HFFc6 (cell line): ENCODE measurements around the gene CDC42BPA. TPM values are rescaled to one million over a fixed set of nuclear protein-coding genes. Genes with fewer than 3 reads are reported as not detected.

Source experiments
- DNase-seq: peaks from one replicate; pipeline ENCODE4 v3.0.0-alpha.2; 2018
- H3K27ac Mint-ChIP-seq: 2 replicates; pipeline ENCODE4 v1.8.0; 2020; ENCODE audit warnings: mild to moderate bottlenecking, mixed read lengths
- H3K27me3 Mint-ChIP-seq: 2 replicates; pipeline ENCODE4 v1.8.0; 2021; ENCODE audit warnings: mild to moderate bottlenecking, moderate library complexity, mixed read lengths; ENCODE audit not compliant: insufficient read depth
- H3K36me3 Mint-ChIP-seq: 2 replicates; pipeline ENCODE4 v1.8.0; 2021; ENCODE audit warnings: low read depth, mixed read lengths
- H3K4me1 Mint-ChIP-seq: 2 replicates; pipeline ENCODE4 v1.8.0; 2020; ENCODE audit warnings: low read depth, mixed read lengths
- H3K4me3 Mint-ChIP-seq: 2 replicates; pipeline ENCODE4 v1.8.0; 2020; ENCODE audit warnings: mild to moderate bottlenecking, moderate library complexity, mixed read lengths
- H3K9me3 Mint-ChIP-seq: 2 replicates; pipeline ENCODE4 v1.8.0; 2020; ENCODE audit warnings: mild to moderate bottlenecking, mixed read lengths
- CTCF ChIP-seq: fragments of 200-600 bp; sonication (generic); IDR thresholded peaks from 2 replicates; pipeline ENCODE4 v1.5.0; 2021; ENCODE audit warnings: antibody characterized with exemption, mild to moderate bottlenecking
- total RNA-seq, 6 experiments: library from RNA; stranded (reverse); fragmentation: NEBNext Ultra II Directional; extraction: Animal tissue kit (Norgen Biotek cat#: 25700); gene quantifications; 2 replicates in 1 of 6; 3 replicates in 5 of 6; pipeline ENCODE4 v1.2.3, GENCODE V29; 2021

The CDC42BPA gene
- total RNA-seq, 6 experiments from 2014 or later = 32.8 to 37.8 (median 35.8) TPM

- Mint-ChIP-seq H3K9me3 (no peaks in the 10 kb centered on the region), H3K4me1 (peaks cover 80% of the 10 kb centered on the region), H3K27me3 (no peaks in the 10 kb centered on the region), H3K27ac (peak overlapping the region; percentile 60; the same call in 1 of the 2 replicates), H3K36me3 (peaks cover 5% of the 10 kb centered on the region; the same call in 1 of the 2 replicates), H3K4me3 (no peak overlapping the region; the same call in 1 of the 2 replicates)
- TF ChIP-seq CTCF = no peak
- DNase-seq = peak; percentile 32
These were observed 147.7 kb downstream of the CDC42BPA start for GRCh38 chr1:227170361-227171166.

GRCh38 chr1:227169343-227169742 is 148.9 kb downstream of the CDC42BPA start:
- no peak overlapping the region; the same call in 1 of the 2 replicates for H3K27ac Mint-ChIP-seq
- H3K27me3 Mint-ChIP-seq = no peaks in the 10 kb centered on the region
- H3K4me3 Mint-ChIP-seq = no peak overlapping the region
- H3K4me1 Mint-ChIP-seq = peaks cover 76% of the 10 kb centered on the region
- no peak for DNase-seq
- no peaks in the 10 kb centered on the region for H3K9me3 Mint-ChIP-seq
- TF ChIP-seq CTCF = no peak
- peaks cover 5% of the 10 kb centered on the region; the same call in 1 of the 2 replicates for H3K36me3 Mint-ChIP-seq

- no peak overlapping the region for H3K4me3 Mint-ChIP-seq
- no peaks in the 10 kb centered on the region; the same call in 1 of the 2 replicates for H3K27me3 Mint-ChIP-seq
- H3K9me3 Mint-ChIP-seq = no peaks in the 10 kb centered on the region
- no peak for TF ChIP-seq CTCF
- H3K4me1 Mint-ChIP-seq = peaks cover 60% of the 10 kb centered on the region
- peaks cover 5% of the 10 kb centered on the region; the same call in 1 of the 2 replicates for H3K36me3 Mint-ChIP-seq
- H3K27ac Mint-ChIP-seq = no peak overlapping the region
- DNase-seq = no peak
These were observed 150.8 kb downstream of the CDC42BPA start for GRCh38 chr1:227167276-227168101.

GRCh38 chr1:227166559-227166958 is 151.7 kb downstream of the CDC42BPA start:
- H3K4me1 Mint-ChIP-seq = peaks cover 51% of the 10 kb centered on the region
- no peak for DNase-seq
- H3K4me3 Mint-ChIP-seq = no peak overlapping the region
- no peak overlapping the region for H3K27ac Mint-ChIP-seq
- peaks cover 5% of the 10 kb centered on the region; the same call in 1 of the 2 replicates for H3K36me3 Mint-ChIP-seq
- no peaks in the 10 kb centered on the region for H3K9me3 Mint-ChIP-seq
- TF ChIP-seq CTCF = no peak
- H3K27me3 Mint-ChIP-seq = no peaks in the 10 kb centered on the region; the same call in 1 of the 2 replicates

GRCh38 chr1:227161470-227161869 is 156.8 kb downstream of the CDC42BPA start:
- peaks cover 31% of the 10 kb centered on the region for H3K4me1 Mint-ChIP-seq
- no peak for TF ChIP-seq CTCF
- H3K27ac Mint-ChIP-seq = no peak overlapping the region
- no peaks in the 10 kb centered on the region; the same call in 1 of the 2 replicates for H3K27me3 Mint-ChIP-seq
- DNase-seq = no peak
- H3K36me3 Mint-ChIP-seq = peaks cover 22% of the 10 kb centered on the region
- no peak overlapping the region for H3K4me3 Mint-ChIP-seq
- H3K9me3 Mint-ChIP-seq = no peaks in the 10 kb centered on the region
